ENCODE data around the gene DACT3. TPM values are rescaled to one million over a fixed set of nuclear protein-coding genes. Genes with fewer than 3 reads are reported as not detected.
A peak's percentile ranks its signal among the peaks of the same experiment; 100 is the strongest.

The DACT3 gene
- total RNA-seq, 1 donor from 2014 or later = 13.8 TPM

- Histone ChIP-seq H3K27me3 (no peaks in the 10 kb centered on the region), H3K4me1 (peaks cover 32% of the 10 kb centered on the region), H3K36me3 (peaks cover 0 to 43% of the 10 kb centered on the region in 2 donors), H3K4me3 (no peak overlapping the region), H3K9me3 (no peaks in the 10 kb centered on the region), H3K27ac (no peak overlapping the region)
- TF ChIP-seq POLR2AphosphoS5 (IDR thresholded peaks at IDR 0.05; ENCODE audit: insufficient read depth in 1 of 2, low read depth in 1 of 2) (no peak), POLR2A (IDR thresholded peaks at IDR 0.05) (no peak), CTCF (IDR thresholded peaks at IDR 0.05) (no peak)
- peak in 1 of 2 donors; percentile 77 for DNase-seq (ENCODE audit: extremely low spot score in 2 of 2)
- intact Hi-C loops (cut with DNase I) = no loop called here
Observed at GRCh38 chr19:46608581-46609345, 52.2 kb downstream of the DACT3 start.

DNA sequence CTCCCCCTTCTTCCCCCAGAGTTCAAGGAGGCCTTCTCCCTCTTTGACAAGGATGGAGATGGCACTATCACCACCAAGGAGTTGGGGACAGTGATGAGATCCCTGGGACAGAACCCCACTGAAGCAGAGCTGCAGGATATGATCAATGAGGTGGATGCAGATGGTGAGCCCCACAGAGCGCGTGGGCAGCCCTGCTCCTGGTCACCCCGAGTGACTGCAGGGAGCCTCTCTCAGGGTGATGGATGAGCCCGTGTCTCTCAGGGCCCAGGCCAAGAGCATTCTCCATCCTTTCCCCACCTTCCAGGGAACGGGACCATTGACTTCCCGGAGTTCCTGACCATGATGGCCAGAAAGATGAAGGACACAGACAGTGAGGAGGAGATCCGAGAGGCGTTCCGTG is 52.8 kb downstream of the DACT3 start:
- no peak for DNase-seq (ENCODE audit: extremely low spot score in 2 of 2)
- Histone ChIP-seq H3K4me3 (no peak overlapping the region), H3K36me3 (peaks cover 0 to 43% of the 10 kb centered on the region in 2 donors), H3K9me3 (no peaks in the 10 kb centered on the region), H3K4me1 (peaks cover 37% of the 10 kb centered on the region), H3K27ac (no peak overlapping the region), H3K27me3 (no peaks in the 10 kb centered on the region)
- TF ChIP-seq CTCF (IDR thresholded peaks at IDR 0.05) (no peak), POLR2AphosphoS5 (IDR thresholded peaks at IDR 0.05; ENCODE audit: insufficient read depth in 1 of 2, low read depth in 1 of 2) (no peak), POLR2A (IDR thresholded peaks at IDR 0.05) (no peak)
- intact Hi-C loops (cut with DNase I) = no loop called here

GRCh38 chr19:46607448-46607841 is 53.5 kb downstream of the DACT3 start:
- peaks cover 44% of the 10 kb centered on the region for H3K4me1 ChIP-seq
- H3K4me3 ChIP-seq = no peak overlapping the region
- H3K27me3 ChIP-seq = no peaks in the 10 kb centered on the region
- no peak for DNase-seq (ENCODE audit: extremely low spot score in 2 of 2)
- H3K9me3 ChIP-seq = no peaks in the 10 kb centered on the region
- intact Hi-C loops (cut with DNase I) = no loop called here
- TF ChIP-seq CTCF (IDR thresholded peaks at IDR 0.05) (no peak), POLR2A (IDR thresholded peaks at IDR 0.05) (no peak)
- H3K27ac ChIP-seq = no peak overlapping the region
- H3K36me3 ChIP-seq = peaks cover 0 to 43% of the 10 kb centered on the region in 2 donors

DNA sequence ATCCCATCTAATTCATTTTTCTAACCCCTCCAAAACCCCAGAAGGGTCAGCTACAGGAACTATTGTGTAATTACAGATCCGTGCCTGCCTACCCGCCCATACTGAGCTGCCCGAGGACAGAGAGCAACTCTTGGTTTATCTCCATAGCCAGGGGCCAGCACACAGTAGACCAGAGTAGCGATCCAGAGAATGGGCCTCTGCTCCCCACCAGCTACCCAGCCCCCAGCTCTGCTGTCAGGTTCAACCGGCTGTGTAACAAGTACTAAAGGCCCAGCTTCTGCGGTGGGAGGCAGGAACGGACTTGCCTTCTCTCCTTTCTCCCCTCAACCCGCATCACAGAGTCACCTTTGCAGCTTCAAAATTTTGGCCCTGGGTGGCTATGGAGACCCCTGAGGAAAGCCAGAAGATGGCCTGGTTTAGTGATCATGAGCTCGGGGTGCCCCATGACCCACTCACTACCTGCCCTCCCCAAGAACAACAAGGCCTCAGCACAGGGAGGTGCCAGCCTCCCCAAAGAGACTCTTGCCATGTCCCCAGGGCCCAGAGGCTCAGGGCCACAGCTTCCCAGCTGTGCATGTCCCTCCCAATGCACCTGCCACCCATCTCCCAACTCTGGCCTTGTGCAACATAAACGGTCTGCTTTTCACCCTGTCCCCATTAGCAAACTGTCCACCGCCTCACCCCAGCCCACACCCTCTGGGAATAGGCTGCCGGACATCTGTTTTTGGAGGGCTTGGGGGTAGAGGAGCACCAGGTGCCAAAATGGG is 54.1 kb downstream of the DACT3 start:
- TF ChIP-seq POLR2AphosphoS5 (IDR thresholded peaks at IDR 0.05; ENCODE audit: insufficient read depth in 1 of 2, low read depth in 1 of 2) (no peak), POLR2A (IDR thresholded peaks at IDR 0.05) (no peak), CTCF (IDR thresholded peaks at IDR 0.05) (no peak)
- Histone ChIP-seq H3K4me3 (no peak overlapping the region), H3K36me3 (peaks cover 0 to 43% of the 10 kb centered on the region in 2 donors), H3K27me3 (no peaks in the 10 kb centered on the region), H3K4me1 (peaks cover 50% of the 10 kb centered on the region), H3K27ac (no peak overlapping the region), H3K9me3 (no peaks in the 10 kb centered on the region)
- intact Hi-C loops (cut with DNase I) = no loop called here
- no peak for DNase-seq (ENCODE audit: extremely low spot score in 2 of 2)

GRCh38 chr19:46606019-46606418 is 55.0 kb downstream of the DACT3 start:
- DNase-seq (ENCODE audit: extremely low spot score in 2 of 2) = peak in 1 of 2 donors; percentile 84
- no peak for TF ChIP-seq POLR2AphosphoS5 (IDR thresholded peaks at IDR 0.05; ENCODE audit: insufficient read depth in 1 of 2, low read depth in 1 of 2)
- no peak for TF ChIP-seq POLR2A (IDR thresholded peaks at IDR 0.05)
- no peak for TF ChIP-seq CTCF (IDR thresholded peaks at IDR 0.05)
- intact Hi-C loops (cut with DNase I) = no loop called here

More at GRCh38 chr19:46606019-46606418, 55.0 kb downstream of the DACT3 start:
- Histone ChIP-seq H3K9me3 (no peaks in the 10 kb centered on the region), H3K4me1 (peaks cover 47% of the 10 kb centered on the region), H3K36me3 (peaks cover 0 to 43% of the 10 kb centered on the region in 2 donors), H3K4me3 (no peak overlapping the region), H3K27me3 (no peaks in the 10 kb centered on the region), H3K27ac (no peak overlapping the region)
